Stimulated activated CD4-positive, alpha-beta T cell treated with anti-CD3 and anti-CD28 coated beads, Interleukin-2, amount 100 ng/mL, for 48 hours (primary cell): ENCODE data around the gene ANKRD40CL.
"Not testable (repeated sequence)": the region's sequence is repeated elsewhere in the genome, so short reads cannot be mapped to it uniquely, and the experiment has no call there.

Source experiments
- DNase-seq, 2 donors: peaks; one replicate each; pipeline ENCODE4 v3.0.0-alpha.2; 2020

ANKRD40CL gene, protein sequence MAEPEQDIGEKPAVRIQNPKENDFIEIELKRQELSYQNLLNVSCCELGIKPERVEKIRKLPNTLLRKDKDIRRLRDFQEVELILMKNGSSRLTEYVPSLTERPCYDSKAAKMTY

GRCh38 chr17:50767446-50767845 lies at the start of gene ANKRD40CL:
ANKRD40CL (minus strand) TSS chr17:50767518; CDS start chr17:50766913, 605 bp downstream.
- DNase-seq: no peak

DNA sequence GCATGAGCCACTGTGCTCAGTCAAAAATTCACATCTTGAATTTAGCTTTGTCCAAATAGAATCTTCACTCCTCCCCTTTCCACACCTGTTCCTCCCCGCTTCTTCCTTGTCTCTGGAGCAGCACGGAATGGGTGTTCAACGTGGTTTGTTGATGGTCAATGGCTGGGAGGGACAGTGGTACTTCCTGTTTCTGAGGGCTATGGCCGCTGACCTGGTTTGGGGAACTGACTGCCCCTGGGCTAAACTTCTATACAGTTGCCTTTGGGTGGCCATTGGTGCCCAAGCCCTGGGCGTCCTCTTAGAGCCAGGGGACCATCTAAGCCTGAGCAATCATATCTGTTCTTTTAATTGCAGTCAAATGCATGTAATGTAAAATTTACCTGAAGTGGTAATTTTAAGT lies 49.0 kb upstream of the ANKRD40CL start:
- DNase-seq: no peak

DNA sequence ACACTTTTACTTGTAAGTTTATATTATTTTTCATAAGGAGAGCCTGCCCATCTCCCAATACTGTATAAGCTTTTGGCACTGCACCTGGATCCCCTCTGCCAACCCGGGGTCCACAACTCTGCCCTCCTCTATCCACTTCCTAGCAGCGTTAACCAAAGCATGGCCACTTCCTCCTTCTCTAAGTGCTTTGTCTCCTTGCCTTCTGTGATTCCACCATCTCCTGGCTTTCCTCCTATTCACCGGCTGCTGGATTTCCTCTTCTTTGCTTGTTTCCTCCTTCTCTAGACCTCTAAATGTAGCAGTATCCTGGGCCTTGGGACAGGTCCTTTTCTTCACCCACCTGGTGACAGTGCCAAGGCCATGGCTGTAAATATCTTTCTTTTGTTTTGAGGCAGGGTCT lies 48.1 kb upstream of the ANKRD40CL start:
- DNase-seq: no peak

GRCh38 chr17:50813583-50813982 lies 46.3 kb upstream of the ANKRD40CL start:
- no peak for DNase-seq

DNA sequence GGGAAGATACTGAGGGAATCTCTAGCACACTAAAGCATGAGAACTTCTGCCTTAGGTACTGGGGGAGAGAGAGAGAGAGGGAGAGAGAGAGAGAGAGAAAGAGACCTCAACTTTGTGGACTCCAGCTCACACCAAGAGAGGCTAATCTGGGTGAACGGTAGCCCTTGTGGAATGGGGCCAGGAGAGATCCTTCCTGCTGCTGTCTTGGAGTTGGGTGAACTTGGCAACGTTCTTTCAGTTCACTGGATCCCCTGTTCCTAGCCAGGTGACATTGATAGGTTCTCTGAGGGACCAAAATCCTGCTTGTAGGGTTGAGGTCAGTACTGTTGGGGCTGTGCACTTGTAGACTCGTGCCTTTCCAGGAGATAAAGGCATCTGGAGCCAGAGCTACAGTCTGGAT lies 41.6 kb upstream of the ANKRD40CL start:
- no peak for DNase-seq

GRCh38 chr17:50808413-50808812 lies 41.1 kb upstream of the ANKRD40CL start:
- no peak for DNase-seq

DNA sequence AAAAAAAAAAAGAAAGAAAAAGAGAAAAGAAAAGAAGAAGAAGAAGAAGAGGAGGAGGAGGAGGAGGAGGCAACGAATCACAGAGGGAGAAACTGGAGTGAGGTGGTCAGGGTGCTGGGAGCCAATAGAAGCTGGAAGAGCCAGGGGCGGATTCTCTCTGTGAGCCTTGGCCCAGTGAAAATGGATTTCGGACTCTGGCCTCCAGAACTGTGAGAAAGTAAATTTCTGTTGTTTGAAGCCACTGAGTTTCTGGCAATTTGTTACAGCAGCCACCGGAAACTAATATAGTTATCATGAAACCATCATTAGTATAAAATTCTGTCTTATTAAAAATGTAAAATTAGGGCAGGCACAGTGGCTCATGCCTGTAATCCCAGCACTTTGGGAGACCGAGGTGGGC lies 40.4 kb upstream of the ANKRD40CL start:
- DNase-seq: no peak

GRCh38 chr17:50807009-50807408 lies 39.7 kb upstream of the ANKRD40CL start:
- no peak for DNase-seq

GRCh38 chr17:50806141-50806643 lies 38.9 kb upstream of the ANKRD40CL start:
- no peak for DNase-seq

- no peak for DNase-seq
These were observed 38.2 kb upstream of the ANKRD40CL start for GRCh38 chr17:50805486-50805885.

GRCh38 chr17:50804749-50805475 lies 37.6 kb upstream of the ANKRD40CL start:
- not testable (repeated sequence) for DNase-seq

GRCh38 chr17:50803676-50804075 lies 36.4 kb upstream of the ANKRD40CL start:
- no peak for DNase-seq

GRCh38 chr17:50802609-50803571 lies 35.6 kb upstream of the ANKRD40CL start:
- DNase-seq: no peak

DNA sequence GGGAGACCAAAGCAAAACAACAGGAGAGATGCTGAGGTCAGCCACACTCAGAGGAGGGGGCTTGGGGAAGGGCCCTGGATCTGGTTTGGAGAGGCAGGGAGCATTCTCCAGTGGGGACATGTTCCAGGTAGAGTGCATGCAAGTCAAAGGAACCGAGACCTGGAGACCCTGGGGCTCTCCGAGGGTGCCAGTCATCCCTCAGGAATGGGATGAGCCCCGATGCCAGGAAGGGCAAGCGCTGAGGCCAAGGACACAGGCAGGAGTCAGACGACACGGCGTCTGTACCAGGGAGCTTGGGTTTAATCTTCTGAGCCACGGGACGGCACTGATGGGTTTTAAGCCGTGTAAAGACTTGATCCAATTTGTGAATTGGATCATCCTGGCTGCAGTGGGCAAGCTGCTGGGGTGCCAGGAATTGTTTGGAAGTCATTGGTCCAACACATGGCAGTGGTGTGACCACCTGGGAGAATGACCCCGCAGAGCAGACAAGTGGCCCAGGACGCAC lies 32.9 kb upstream of the ANKRD40CL start:
- DNase-seq: no peak

DNA sequence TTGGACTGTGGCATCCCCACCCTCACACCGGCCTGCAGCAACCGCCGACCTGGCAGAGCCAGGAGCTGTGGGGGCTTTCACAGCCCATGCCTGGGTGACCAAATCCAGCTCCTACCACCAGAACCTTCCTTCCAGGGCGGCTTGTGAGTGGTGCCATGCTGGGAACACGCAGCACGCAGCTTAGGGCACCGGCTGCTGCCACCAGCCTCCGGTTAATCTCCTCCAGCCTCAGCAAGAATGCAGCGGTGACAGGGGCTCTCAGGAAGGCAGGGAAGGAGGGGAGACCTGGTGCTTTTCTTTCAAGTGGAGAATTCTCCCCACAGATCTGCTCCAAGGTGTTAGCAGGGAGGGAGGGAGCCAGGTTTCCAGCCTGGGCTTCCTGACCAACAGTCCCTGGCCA lies 32.3 kb upstream of the ANKRD40CL start:
- no peak for DNase-seq

- DNase-seq: no peak
These were observed 31.3 kb upstream of the ANKRD40CL start for GRCh38 chr17:50798424-50799288.

- no peak for DNase-seq
These were observed 30.0 kb upstream of the ANKRD40CL start for GRCh38 chr17:50797135-50797810.

GRCh38 chr17:50794361-50794760 lies 27.0 kb upstream of the ANKRD40CL start:
- no peak for DNase-seq

GRCh38 chr17:50793007-50793406 lies 25.7 kb upstream of the ANKRD40CL start:
- DNase-seq: no peak

- no peak for DNase-seq
These were observed 24.8 kb upstream of the ANKRD40CL start for GRCh38 chr17:50792132-50792531.

GRCh38 chr17:50790618-50791017 lies 23.3 kb upstream of the ANKRD40CL start:
- DNase-seq: no peak

GRCh38 chr17:50787106-50787505 lies 19.8 kb upstream of the ANKRD40CL start:
- DNase-seq: no peak
